GM12875 (cell line): ENCODE results near the gene GTPBP8.

Experiments used
- H3K4me3 ChIP-seq: one replicate; pipeline ENCODE4 v1.5.1; 2011; ENCODE audit warnings: low read depth, low read length, control low read depth
- TF ChIP-seq, protein P1 (sequence below): IDR thresholded peaks from 2 replicates; pipeline ENCODE4 v1.5.1; 2011; ENCODE audit warnings: low read depth, mild to moderate bottlenecking, control low read depth, inconsistent platforms, low read length, moderate library complexity, borderline replicate concordance; ENCODE audit not compliant: insufficient read depth

Gene GTPBP8

DNA sequence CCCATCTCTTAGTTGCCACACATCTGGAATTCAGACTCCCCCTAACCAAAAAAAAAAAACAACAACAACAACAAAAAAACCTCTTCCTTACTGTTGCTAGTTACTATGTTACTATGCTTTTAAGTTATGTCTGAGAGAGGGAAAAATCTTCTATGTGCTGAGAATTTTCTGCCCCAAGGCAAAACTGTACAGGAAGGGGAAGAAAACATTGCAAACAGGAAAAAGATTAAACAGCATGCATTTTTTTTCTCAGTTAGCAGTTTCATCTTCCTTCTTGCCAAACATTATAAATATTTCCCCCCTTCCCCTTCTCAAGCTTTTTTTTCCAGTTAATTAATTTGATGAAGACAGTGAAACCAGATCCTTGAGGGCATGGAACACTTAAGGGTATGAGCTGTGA lies 14.8 kb upstream of the GTPBP8 start:
- no peak overlapping the region for H3K4me3 ChIP-seq
- TF ChIP-seq, protein P1, sequence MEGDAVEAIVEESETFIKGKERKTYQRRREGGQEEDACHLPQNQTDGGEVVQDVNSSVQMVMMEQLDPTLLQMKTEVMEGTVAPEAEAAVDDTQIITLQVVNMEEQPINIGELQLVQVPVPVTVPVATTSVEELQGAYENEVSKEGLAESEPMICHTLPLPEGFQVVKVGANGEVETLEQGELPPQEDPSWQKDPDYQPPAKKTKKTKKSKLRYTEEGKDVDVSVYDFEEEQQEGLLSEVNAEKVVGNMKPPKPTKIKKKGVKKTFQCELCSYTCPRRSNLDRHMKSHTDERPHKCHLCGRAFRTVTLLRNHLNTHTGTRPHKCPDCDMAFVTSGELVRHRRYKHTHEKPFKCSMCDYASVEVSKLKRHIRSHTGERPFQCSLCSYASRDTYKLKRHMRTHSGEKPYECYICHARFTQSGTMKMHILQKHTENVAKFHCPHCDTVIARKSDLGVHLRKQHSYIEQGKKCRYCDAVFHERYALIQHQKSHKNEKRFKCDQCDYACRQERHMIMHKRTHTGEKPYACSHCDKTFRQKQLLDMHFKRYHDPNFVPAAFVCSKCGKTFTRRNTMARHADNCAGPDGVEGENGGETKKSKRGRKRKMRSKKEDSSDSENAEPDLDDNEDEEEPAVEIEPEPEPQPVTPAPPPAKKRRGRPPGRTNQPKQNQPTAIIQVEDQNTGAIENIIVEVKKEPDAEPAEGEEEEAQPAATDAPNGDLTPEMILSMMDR: no peak

DNA sequence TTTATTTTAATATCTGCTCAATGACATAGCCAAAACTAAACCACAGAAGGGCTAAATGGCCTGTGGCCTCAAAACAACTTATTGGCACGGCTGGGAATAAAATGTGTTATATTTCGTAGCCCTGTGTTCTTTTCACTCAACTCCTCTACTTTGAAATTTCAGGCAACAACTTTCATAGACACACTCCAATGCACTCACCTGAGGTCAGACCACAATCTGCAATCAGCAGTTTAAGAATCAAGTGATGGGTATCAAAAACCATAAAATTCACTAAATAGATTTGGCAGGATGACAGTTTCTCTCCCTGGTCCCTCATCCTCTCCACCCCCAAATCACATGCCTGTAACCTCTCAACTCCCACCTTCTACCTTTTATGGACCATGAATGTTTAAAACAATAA lies 13.8 kb upstream of the GTPBP8 start:
- H3K4me3 ChIP-seq: no peak overlapping the region
- TF ChIP-seq, protein P1: no peak

DNA sequence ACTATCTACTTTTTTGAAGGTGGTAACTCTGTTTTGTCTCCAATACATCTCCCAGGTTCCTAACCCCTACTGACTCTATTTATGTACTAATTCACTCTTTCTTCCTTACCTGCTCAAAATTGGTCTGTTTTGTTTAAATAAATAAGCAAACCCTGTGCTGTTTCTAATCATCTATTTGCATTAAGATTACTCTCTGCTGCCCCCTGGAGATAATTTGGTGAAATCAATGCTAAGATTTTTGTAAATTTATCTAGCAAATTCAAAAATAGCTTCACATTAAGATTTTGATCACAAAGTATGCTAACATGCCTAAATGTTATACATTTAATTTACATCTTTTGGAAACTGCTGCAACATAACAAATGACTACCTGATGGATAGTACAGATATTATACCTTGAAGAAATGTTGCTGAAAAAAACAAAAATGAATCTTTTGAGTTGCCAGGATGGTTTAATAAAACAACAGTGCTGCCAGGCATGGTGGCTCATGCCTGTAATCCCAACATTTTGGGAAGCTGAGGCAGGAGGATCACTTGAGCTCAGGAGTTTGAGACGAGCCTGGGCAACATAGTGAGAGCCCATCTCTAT lies 11.4 kb upstream of the GTPBP8 start:
- TF ChIP-seq, protein P1: 0 out of 2 replicates have a peak, but pooled peaks have one; percentile 11
- H3K4me3 ChIP-seq: no peak overlapping the region

DNA sequence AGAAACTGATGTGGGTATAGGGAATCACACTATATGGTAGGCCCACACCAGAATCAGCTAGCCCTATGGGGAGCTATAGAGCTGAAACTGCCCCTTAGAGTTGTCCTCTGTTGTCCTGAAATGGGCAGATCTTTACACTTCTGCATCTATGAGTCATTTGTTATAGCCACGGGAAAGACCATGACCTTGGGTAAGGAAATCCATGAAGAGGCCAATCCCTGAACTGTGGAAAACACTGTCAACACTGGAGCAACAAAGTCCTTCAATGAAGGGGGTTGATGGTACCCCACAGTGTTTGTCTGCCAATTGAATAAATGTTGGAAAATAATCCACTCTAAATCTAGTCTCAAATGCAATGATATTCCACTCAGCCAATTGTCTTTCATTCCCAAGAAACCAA lies 10.7 kb upstream of the GTPBP8 start:
- H3K4me3 ChIP-seq: no peak overlapping the region
- TF ChIP-seq, protein P1: no peak

DNA sequence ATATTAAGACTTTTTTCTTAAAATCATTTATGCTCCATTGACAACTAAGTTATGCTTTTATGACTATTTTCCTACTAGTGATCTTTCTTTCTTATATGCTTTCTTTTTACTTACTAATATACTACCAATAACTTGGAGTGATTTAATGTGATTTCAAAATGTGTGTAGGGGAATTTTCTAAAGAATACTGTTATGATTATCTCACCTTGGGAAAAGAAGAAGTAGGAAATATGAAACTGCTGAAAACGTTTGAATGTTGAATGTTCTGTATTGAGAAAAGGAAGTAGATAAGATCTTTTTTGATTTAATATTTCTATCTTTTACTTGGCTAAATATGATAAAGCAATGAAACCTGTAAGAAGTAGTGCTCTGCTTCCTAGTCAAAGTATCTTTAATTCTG lies 8.1 kb upstream of the GTPBP8 start:
- TF ChIP-seq, protein P1: no peak
- no peak overlapping the region for H3K4me3 ChIP-seq

DNA sequence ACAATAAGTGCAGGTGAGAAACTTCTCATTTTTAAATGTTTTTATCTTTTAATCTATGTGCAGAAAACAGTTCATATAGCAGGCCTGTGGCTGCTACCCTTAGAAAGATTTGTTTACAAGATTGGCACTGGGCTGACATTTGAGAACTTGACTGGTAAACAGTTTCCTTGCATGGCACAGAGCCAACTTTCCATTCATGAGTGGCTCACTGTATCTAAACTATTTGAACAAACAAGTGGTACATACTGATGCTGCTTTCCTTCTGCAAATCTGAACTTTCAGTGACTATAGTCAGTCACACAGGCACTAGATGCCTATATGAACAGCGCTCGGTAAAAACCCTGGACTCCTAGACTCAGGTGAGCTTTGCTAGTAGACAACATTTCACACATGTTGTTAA lies 6.3 kb upstream of the GTPBP8 start:
- no peak overlapping the region for H3K4me3 ChIP-seq
- TF ChIP-seq, protein P1: no peak

DNA sequence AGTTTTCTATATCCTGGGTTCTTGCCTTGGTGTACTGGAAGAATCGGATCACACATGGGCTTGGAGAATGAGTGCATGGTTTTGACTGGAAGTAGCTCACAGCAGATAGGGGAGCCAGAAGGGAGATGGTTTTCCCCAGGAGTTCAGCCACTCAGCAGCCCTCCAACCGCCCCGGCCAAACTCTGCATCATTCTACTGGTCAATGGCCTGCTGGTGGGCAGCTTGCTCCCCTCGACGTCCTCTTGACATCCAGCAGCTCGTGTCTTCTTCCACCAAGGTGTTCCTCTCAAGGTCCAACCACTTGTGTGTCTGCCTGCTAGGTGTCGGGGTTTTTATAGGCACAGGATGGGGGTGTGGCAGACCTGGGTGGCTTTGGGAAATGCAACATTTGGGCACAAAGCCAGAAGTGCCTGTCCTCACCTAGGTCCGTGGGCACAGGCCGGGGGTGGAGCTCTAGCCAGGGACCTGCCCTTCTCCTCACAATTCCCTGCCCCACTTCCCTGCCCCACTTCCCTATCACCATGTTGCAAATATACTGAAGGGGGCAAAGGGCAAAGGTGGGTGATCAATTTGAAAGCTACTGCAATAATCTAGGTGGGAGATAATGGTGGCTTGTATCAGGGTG lies 3.0 kb upstream of the GTPBP8 start:
- no peak overlapping the region for H3K4me3 ChIP-seq
- TF ChIP-seq, protein P1: no peak
